ENCODE data around the gene RMC1.
"Not testable (repeated sequence)": the region's sequence is repeated elsewhere in the genome, so short reads cannot be mapped to it uniquely, and the experiment has no call there.

The RMC1 gene

GRCh38 chr18:23498117-23498516 lies 5.2 kb upstream of the RMC1 start:
- DNase-seq (ENCODE audit: low read depth): no peak

GRCh38 chr18:23498877-23499276 lies 4.4 kb upstream of the RMC1 start:
- DNase-seq (ENCODE audit: low read depth): peak; percentile 68

- DNase-seq (ENCODE audit: low read depth): peak; percentile 38
These were observed 4.0 kb upstream of the RMC1 start for GRCh38 chr18:23499291-23499781.

GRCh38 chr18:23501626-23502025 lies 1.7 kb upstream of the RMC1 start:
- DNase-seq (ENCODE audit: low read depth): no peak

DNA sequence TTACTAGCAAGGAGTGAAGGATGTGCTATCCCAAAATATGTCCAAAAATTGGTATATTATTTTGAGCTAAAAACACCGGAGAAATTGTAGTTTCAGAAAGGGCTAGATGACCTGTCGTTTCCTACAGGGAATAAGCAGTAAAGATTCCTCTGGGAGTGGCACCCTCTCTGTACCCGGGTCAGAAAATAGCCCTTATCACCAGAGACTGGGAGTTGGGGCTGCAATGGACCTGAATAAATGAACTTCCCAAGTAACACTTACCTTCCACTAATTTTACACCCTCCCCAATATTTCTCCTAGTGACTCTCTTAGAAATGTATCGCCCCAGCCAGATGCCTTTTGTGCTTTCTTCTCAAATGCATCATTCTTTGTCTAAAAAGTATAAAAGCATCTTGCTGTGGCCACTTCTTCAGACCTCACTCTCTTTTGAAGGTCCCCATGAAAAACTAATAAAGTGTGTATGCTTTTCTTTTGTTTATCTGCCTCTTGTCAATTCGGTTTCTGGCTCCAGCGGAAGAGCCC lies 734 bp upstream of the RMC1 start:
- DNase-seq (ENCODE audit: low read depth): no peak

GRCh38 chr18:23503963-23504344 lies 643 bp downstream of the RMC1 start:
- DNase-seq (ENCODE audit: low read depth): no peak

DNA sequence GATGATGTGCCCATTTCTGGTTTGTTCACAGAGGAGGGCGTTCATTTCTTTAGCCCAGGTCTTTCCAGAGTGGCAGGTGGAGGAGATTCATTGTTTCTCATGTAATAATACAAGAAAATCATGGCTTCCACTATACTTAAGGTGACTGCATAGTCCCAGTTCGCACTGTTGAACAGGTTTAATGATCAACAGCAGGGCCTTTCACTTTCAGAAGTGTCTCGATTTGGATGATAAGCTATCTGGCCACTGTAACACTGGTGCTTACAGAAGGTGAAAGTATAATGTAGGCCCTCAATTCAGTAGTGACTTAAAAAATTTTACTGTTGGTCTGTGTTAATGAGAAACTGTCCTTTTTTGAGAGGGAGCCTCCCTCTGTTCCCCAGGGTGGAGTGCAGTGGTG lies 1.4 kb downstream of the RMC1 start:
- no peak for DNase-seq (ENCODE audit: low read depth)

DNA sequence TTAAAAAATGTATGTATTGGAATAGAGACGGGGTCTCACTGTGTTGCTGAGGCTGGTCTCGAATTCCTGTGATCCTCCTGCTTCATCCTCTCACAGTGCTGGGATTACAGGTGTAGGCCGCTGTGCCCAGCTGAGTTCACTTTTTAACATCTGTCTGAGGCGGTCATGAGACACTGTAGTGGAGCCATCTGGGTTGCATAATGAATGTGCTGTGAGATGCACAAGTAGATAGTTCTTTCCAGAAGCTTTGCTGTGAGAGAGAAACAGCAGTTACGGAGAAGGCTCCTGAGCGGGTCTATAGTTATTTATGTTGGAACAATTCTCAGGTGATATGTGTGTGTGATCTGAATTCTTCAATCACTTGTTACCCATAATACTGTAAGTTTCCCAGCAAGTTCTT lies 3.1 kb downstream of the RMC1 start:
- no peak for DNase-seq (ENCODE audit: low read depth)

GRCh38 chr18:23510923-23511322 lies 7.6 kb downstream of the RMC1 start:
- DNase-seq (ENCODE audit: low read depth): not testable (repeated sequence)

GRCh38 chr18:23512216-23512615 lies 8.9 kb downstream of the RMC1 start:
- not testable (repeated sequence) for DNase-seq (ENCODE audit: low read depth)

DNA sequence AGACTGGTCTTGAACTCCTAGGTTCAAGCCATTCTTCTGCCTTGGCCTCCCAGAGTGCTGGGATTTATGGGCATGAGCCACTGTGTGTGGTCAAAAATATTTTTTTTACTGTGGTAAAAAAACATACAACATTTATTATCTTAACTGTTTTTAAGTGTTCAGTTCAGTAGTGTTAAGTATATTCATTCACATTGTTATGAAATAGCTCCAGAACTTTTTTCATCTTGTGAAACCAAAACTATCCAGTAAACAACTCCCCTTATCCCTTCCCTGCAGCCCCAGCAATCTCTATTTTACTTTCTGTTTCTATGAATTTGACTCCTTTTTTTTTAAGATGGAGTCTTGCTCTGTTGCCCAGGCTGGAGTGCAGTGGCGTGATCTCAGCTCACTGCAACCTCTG lies 9.3 kb downstream of the RMC1 start:
- no peak for DNase-seq (ENCODE audit: low read depth)

GRCh38 chr18:23515911-23516546 lies 12.7 kb downstream of the RMC1 start:
- DNase-seq (ENCODE audit: low read depth): peak; percentile 72

GRCh38 chr18:23519734-23520133 lies 16.4 kb downstream of the RMC1 start:
- no peak for DNase-seq (ENCODE audit: low read depth)

DNA sequence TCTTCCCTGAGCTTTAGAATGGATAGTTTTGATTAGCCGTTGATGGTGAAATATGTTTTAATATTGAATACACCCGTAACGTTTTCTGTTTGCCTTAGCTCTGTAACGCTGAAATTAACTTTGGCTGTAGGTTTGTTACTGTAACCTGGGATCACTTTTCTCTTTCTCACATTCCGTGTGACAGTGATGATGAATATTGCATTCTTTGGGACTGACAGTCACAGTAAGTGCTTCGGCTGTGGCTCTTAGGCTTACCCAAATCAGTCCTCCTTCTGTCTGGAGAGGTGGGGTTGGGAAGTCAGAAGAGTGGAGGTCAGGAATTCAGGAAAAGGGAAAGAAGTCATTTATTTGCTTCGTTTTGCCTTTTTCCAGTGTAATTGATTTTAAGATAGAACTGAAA lies 18.0 kb downstream of the RMC1 start:
- DNase-seq (ENCODE audit: low read depth): no peak

GRCh38 chr18:23521907-23522306 lies 18.6 kb downstream of the RMC1 start:
- DNase-seq (ENCODE audit: low read depth): no peak

GRCh38 chr18:23523429-23524212 lies 20.3 kb downstream of the RMC1 start:
- peak; percentile 69 for DNase-seq (ENCODE audit: low read depth)

DNA sequence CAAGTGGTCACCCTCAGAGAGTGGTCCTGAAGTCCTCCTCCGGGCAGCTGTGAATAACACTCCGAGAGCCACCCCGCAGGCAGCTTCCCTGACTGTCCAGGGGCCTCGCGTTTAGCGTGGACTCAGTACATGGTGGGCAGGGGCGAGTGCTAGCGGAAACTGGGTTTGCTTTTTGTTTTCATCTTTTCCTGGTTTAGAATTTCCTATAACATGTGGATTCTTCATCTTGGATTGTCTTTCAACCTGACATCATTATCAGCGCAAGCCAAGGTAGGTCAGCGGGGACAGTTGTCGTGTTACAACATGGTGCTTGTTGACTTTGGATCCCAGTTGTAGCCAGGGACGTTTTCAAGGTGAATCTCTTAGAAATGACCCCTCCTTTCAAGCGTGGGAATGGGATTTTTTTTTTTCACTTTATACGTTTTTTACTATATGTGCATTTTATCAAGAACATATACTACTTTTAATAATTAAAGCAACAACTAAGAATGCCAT lies 20.9 kb downstream of the RMC1 start:
- DNase-seq (ENCODE audit: low read depth): no peak

DNA sequence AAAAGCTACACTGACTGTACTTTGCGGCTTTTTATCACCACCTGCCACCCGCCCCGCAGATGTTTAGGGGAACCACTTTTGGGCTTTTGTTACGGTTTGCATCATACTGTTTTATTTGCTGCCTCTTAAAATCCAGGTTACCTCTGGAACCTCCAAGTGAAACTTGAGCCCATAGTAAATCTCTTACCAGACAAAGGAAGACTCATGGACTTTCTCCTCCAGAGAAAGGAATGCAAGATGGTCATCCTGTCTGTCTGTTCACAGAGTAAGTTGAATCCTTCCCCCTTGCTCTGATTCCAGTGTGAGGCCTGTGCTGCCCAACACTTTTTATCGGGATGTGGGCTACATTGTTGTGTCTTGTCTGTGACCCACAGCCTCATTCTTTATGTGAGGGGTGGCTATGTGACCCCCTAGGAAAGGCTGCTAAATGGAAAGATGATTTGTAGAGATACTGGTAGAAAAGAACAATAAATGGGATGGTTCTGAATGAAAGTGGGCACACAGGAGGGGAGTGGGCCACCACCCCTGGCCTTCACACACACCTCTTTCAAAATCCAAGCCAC lies 23.3 kb downstream of the RMC1 start:
- DNase-seq (ENCODE audit: low read depth): no peak

GRCh38 chr18:23528580-23529472 lies 25.5 kb downstream of the RMC1 start:
- DNase-seq (ENCODE audit: low read depth): peak; percentile 76

DNA sequence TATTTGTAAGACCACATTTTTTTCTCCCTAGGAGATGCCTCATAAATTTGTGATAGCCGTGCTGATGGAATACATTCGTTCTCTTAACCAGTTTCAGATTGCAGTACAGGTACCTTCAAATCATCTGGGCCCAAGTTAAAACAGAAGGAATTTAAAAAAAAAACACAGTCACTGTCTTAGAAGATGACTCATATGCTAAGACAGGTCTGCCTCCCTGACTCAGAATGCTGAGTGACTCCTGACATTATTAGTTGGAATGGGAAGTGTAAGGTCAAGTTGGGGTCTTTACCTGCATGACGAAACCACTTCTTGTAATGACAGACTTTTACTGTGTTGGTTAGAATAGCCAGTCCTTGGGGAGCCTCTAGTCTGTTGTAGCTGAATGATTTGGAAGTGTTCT lies 26.3 kb downstream of the RMC1 start:
- no peak for DNase-seq (ENCODE audit: low read depth)

DNA sequence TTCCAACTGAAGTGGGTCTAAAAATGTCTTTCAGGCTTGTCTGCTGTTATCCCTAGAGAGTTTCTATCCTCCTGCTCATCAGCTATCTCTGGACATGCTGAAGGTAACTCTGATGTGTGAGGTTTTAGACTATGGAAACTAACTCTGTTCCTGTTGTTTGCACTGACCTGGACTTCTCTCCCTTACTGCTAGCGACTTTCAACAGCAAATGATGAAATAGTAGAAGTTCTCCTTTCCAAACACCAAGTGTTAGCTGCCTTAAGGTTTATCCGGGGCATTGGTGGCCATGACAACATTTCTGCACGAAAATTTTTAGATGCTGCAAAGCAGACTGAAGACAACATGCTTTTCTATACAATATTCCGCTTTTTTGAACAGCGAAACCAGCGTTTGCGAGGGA lies 26.9 kb downstream of the RMC1 start:
- no peak for DNase-seq (ENCODE audit: low read depth)

DNA sequence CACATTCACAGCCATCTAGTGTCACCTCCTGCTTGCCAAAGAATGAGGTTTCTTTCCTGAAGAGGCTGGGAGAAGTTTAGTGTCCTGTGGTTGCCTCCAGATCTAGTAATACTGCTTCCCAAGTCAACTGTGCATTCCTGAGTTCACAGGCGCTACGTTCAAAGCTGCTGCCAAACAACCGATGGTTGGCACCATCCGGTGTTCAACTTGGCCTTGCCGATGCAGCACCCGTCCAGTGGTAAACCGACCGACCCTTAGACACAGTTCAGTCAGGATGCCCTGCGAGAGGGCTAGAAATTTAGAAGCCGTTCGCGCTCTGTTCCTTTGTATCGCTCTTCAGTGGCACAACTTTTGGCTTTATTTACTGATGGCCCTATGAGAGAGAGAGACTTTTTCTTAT lies 28.6 kb downstream of the RMC1 start:
- DNase-seq (ENCODE audit: low read depth): no peak
